ENCODE results near the gene EDN3. TPM values are rescaled to one million over a fixed set of nuclear protein-coding genes. Genes with fewer than 3 reads are reported as not detected.

The EDN3 gene
- total and polyA plus RNA-seq, 4 donors, result 6.5 to 31.1 (median 8.4) TPM

GRCh38 chr20:59320854-59321647 is 20.6 kb downstream of the EDN3 start:
- Histone ChIP-seq H3K9me3 (ENCODE audit: control insufficient read depth, insufficient read depth, low read length) (no peaks in the 10 kb centered on the region), H3K27ac (ENCODE audit: low read depth, low read length) (no peak overlapping the region), H3K27me3 (ENCODE audit: control insufficient read depth, insufficient read depth, low read length) (no peaks in the 10 kb centered on the region), H3K4me1 (ENCODE audit: control insufficient read depth, insufficient read depth, low read length) (peaks cover 19% of the 10 kb centered on the region), H3K36me3 (ENCODE audit: control insufficient read depth, insufficient read depth, low read length) (no peaks in the 10 kb centered on the region), H3K4me3 (ENCODE audit: low read depth, low read length) (no peak overlapping the region)
- no peak for DNase-seq (ENCODE audit: low read depth in 4 of 6, low spot score in 6 of 6)
- WGBS (ENCODE audit: insufficient coverage), result 90% methylated on average over 11 of the region's 16 CpGs

GRCh38 chr20:59322081-59322480 is 21.7 kb downstream of the EDN3 start:
- no peaks in the 10 kb centered on the region for H3K9me3 ChIP-seq (ENCODE audit: control insufficient read depth, insufficient read depth, low read length)
- peaks cover 22% of the 10 kb centered on the region for H3K4me1 ChIP-seq (ENCODE audit: control insufficient read depth, insufficient read depth, low read length)
- DNase-seq (ENCODE audit: low read depth in 4 of 6, low spot score in 6 of 6), result peak in 1 of 6 donors; percentile 51
- H3K4me3 ChIP-seq (ENCODE audit: low read depth, low read length), result no peak overlapping the region
- 72% methylated on average over 3 of the region's 9 CpGs for WGBS (ENCODE audit: insufficient coverage)
- no peaks in the 10 kb centered on the region for H3K27me3 ChIP-seq (ENCODE audit: control insufficient read depth, insufficient read depth, low read length)
- no peak overlapping the region for H3K27ac ChIP-seq (ENCODE audit: low read depth, low read length)
- H3K36me3 ChIP-seq (ENCODE audit: control insufficient read depth, insufficient read depth, low read length), result no peaks in the 10 kb centered on the region

GRCh38 chr20:59322585-59323454 is 22.4 kb downstream of the EDN3 start:
- DNase-seq (ENCODE audit: low read depth in 4 of 6, low spot score in 6 of 6), result no peak
- H3K36me3 ChIP-seq (ENCODE audit: control insufficient read depth, insufficient read depth, low read length), result no peaks in the 10 kb centered on the region

DNA sequence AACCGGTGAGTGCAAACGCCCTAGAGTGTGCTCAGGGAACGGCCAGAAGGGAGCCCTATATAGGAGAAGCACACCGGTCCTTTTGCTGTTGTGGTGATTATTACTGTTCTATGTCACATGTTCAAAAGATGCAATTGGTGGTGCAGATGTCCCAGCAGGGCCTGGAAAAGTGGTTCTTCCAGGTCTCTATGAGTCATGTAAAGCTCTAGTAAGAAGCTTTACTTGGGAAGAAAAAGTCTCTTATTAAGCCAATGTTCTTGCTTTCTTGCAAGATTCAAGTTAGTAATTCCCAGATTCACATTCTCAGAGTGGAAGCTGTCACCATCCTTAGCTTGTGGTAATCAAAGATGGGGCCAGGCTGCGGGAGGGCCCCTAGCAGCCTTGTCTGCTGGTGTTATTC is 23.3 kb downstream of the EDN3 start:
- Histone ChIP-seq H3K36me3 (ENCODE audit: control insufficient read depth, insufficient read depth, low read length) (no peaks in the 10 kb centered on the region), H3K9me3 (ENCODE audit: control insufficient read depth, insufficient read depth, low read length) (no peaks in the 10 kb centered on the region), H3K4me3 (ENCODE audit: low read depth, low read length) (no peak overlapping the region), H3K4me1 (ENCODE audit: control insufficient read depth, insufficient read depth, low read length) (peaks cover 16% of the 10 kb centered on the region), H3K27ac (ENCODE audit: low read depth, low read length) (no peak overlapping the region), H3K27me3 (ENCODE audit: control insufficient read depth, insufficient read depth, low read length) (no peaks in the 10 kb centered on the region)
- 84% methylated on average over 5 of the region's 5 CpGs for WGBS (ENCODE audit: insufficient coverage)
- no peak for DNase-seq (ENCODE audit: low read depth in 4 of 6, low spot score in 6 of 6)

More at GRCh38 chr20:59322585-59323454, 22.4 kb downstream of the EDN3 start:
- Histone ChIP-seq H3K9me3 (ENCODE audit: control insufficient read depth, insufficient read depth, low read length) (no peaks in the 10 kb centered on the region), H3K27ac (ENCODE audit: low read depth, low read length) (no peak overlapping the region), H3K27me3 (ENCODE audit: control insufficient read depth, insufficient read depth, low read length) (no peaks in the 10 kb centered on the region), H3K4me1 (ENCODE audit: control insufficient read depth, insufficient read depth, low read length) (peaks cover 22% of the 10 kb centered on the region), H3K4me3 (ENCODE audit: low read depth, low read length) (no peak overlapping the region)
- WGBS (ENCODE audit: insufficient coverage), result 82% methylated on average over 11 of the region's 17 CpGs

GRCh38 chr20:59324521-59325141 is 24.2 kb downstream of the EDN3 start:
- Histone ChIP-seq H3K4me3 (ENCODE audit: low read depth, low read length) (no peak overlapping the region), H3K9me3 (ENCODE audit: control insufficient read depth, insufficient read depth, low read length) (no peaks in the 10 kb centered on the region), H3K36me3 (ENCODE audit: control insufficient read depth, insufficient read depth, low read length) (no peaks in the 10 kb centered on the region), H3K27ac (ENCODE audit: low read depth, low read length) (no peak overlapping the region), H3K27me3 (ENCODE audit: control insufficient read depth, insufficient read depth, low read length) (no peaks in the 10 kb centered on the region), H3K4me1 (ENCODE audit: control insufficient read depth, insufficient read depth, low read length) (peaks cover 12% of the 10 kb centered on the region)
- 94% methylated on average over 6 of the region's 10 CpGs for WGBS (ENCODE audit: insufficient coverage)
- DNase-seq (ENCODE audit: low read depth in 4 of 6, low spot score in 6 of 6), result no peak

GRCh38 chr20:59325142-59325523 is 24.7 kb downstream of the EDN3 start:
- Histone ChIP-seq H3K9me3 (ENCODE audit: control insufficient read depth, insufficient read depth, low read length) (no peaks in the 10 kb centered on the region), H3K4me1 (ENCODE audit: control insufficient read depth, insufficient read depth, low read length) (peaks cover 12% of the 10 kb centered on the region)

GRCh38 chr20:59326188-59326587 is 25.8 kb downstream of the EDN3 start:
- no peak for DNase-seq (ENCODE audit: low read depth in 4 of 6, low spot score in 6 of 6)
- peaks cover 4% of the 10 kb centered on the region for H3K4me1 ChIP-seq (ENCODE audit: control insufficient read depth, insufficient read depth, low read length)
- no peaks in the 10 kb centered on the region for H3K36me3 ChIP-seq (ENCODE audit: control insufficient read depth, insufficient read depth, low read length)
- H3K9me3 ChIP-seq (ENCODE audit: control insufficient read depth, insufficient read depth, low read length), result no peaks in the 10 kb centered on the region
- no peak overlapping the region for H3K4me3 ChIP-seq (ENCODE audit: low read depth, low read length)
- WGBS (ENCODE audit: insufficient coverage), result 100% methylated on average over 2 of the region's 2 CpGs
- no peaks in the 10 kb centered on the region for H3K27me3 ChIP-seq (ENCODE audit: control insufficient read depth, insufficient read depth, low read length)
- no peak overlapping the region for H3K27ac ChIP-seq (ENCODE audit: low read depth, low read length)

More at GRCh38 chr20:59325142-59325523, 24.7 kb downstream of the EDN3 start:
- Histone ChIP-seq H3K27me3 (ENCODE audit: control insufficient read depth, insufficient read depth, low read length) (no peaks in the 10 kb centered on the region), H3K27ac (ENCODE audit: low read depth, low read length) (no peak overlapping the region), H3K36me3 (ENCODE audit: control insufficient read depth, insufficient read depth, low read length) (no peaks in the 10 kb centered on the region), H3K4me3 (ENCODE audit: low read depth, low read length) (no peak overlapping the region)
- DNase-seq (ENCODE audit: low read depth in 4 of 6, low spot score in 6 of 6), result no peak
- 90% methylated on average over 2 of the region's 10 CpGs for WGBS (ENCODE audit: insufficient coverage)

- WGBS (ENCODE audit: insufficient coverage), result 92% methylated on average over 4 of the region's 4 CpGs
- H3K4me3 ChIP-seq (ENCODE audit: low read depth, low read length), result no peak overlapping the region
- H3K27ac ChIP-seq (ENCODE audit: low read depth, low read length), result no peak overlapping the region
- no peaks in the 10 kb centered on the region for H3K9me3 ChIP-seq (ENCODE audit: control insufficient read depth, insufficient read depth, low read length)
- no peaks in the 10 kb centered on the region for H3K27me3 ChIP-seq (ENCODE audit: control insufficient read depth, insufficient read depth, low read length)
- H3K36me3 ChIP-seq (ENCODE audit: control insufficient read depth, insufficient read depth, low read length), result no peaks in the 10 kb centered on the region
- peaks cover 7% of the 10 kb centered on the region for H3K4me1 ChIP-seq (ENCODE audit: control insufficient read depth, insufficient read depth, low read length)
- no peak for DNase-seq (ENCODE audit: low read depth in 4 of 6, low spot score in 6 of 6)
Observed at GRCh38 chr20:59328071-59328470, 27.7 kb downstream of the EDN3 start.

- Histone ChIP-seq H3K4me1 (ENCODE audit: control insufficient read depth, insufficient read depth, low read length) (peaks cover 8% of the 10 kb centered on the region), H3K4me3 (ENCODE audit: low read depth, low read length) (no peak overlapping the region), H3K27ac (ENCODE audit: low read depth, low read length) (no peak overlapping the region), H3K27me3 (ENCODE audit: control insufficient read depth, insufficient read depth, low read length) (no peaks in the 10 kb centered on the region), H3K36me3 (ENCODE audit: control insufficient read depth, insufficient read depth, low read length) (no peaks in the 10 kb centered on the region), H3K9me3 (ENCODE audit: control insufficient read depth, insufficient read depth, low read length) (no peaks in the 10 kb centered on the region)
- 80% methylated on average over 10 of the region's 12 CpGs for WGBS (ENCODE audit: insufficient coverage)
- DNase-seq (ENCODE audit: low read depth in 4 of 6, low spot score in 6 of 6), result peak in 1 of 6 donors; percentile 76
Observed at GRCh38 chr20:59331721-59332329, 31.4 kb downstream of the EDN3 start.
